Subcutaneous adipose tissue (tissue), 4 donors: Measurements from ENCODE around the gene FGD6. TPM values are rescaled to one million over a fixed set of nuclear protein-coding genes. Genes with fewer than 3 reads are reported as not detected.

ENCODE experiments used
- total RNA-seq, 4 donors: library from RNA; depleted of rRNA; stranded (reverse); fragments of >200 nt; gene quantifications; one replicate each; pipeline ENCODE4 v1.1.0, GENCODE V29; 2016
- TF ChIP-seq, protein P1 (sequence below): fragments of 450-650 bp; IDR thresholded peaks from one replicate; pipeline ENCODE4 v1.5.1; 2016; ENCODE audit warnings: low read depth, mild to moderate bottlenecking, control low read depth, antibody characterized with exemption, moderate library complexity

Gene FGD6
- total RNA-seq, 4 donors from 2014 or later: 3.4 to 13.8 (median 7.6) TPM

DNA sequence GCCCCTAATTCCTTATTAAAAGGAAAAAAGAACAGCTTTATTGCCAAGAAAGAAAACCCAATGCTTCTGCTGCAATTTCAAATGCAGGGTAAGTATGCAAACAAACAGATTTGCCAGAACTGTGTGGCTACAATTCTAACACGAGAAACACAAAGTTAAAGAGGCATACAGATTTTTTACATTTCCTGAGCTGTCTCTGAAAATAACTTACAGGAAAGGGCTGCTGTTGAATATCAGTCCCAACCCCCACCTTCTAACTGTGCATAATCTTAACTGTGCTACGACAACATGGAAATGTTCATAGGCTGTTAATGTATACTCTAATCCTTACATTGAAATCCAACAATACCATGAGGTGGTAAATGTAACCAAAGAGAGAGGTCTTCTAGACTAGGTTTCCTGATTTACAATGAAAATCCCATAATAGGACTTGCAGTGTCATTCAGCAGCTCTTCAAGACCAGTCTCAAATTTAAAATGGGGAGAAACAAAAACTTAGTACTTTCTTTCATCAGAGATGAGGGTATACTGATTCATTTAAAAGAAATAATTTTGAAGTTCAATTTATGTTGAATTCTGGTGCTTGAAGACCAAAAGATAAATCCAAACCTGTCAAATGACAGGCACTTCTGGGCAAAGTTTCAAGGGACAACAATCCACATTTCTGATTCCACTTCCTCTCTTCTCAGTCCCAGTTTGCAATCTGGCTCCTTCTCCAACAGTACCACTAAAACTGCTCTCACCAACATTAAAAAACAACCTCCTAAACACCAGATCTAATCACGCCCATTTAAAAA is 14.4 kb downstream of the FGD6 start:
- TF ChIP-seq, protein P1, sequence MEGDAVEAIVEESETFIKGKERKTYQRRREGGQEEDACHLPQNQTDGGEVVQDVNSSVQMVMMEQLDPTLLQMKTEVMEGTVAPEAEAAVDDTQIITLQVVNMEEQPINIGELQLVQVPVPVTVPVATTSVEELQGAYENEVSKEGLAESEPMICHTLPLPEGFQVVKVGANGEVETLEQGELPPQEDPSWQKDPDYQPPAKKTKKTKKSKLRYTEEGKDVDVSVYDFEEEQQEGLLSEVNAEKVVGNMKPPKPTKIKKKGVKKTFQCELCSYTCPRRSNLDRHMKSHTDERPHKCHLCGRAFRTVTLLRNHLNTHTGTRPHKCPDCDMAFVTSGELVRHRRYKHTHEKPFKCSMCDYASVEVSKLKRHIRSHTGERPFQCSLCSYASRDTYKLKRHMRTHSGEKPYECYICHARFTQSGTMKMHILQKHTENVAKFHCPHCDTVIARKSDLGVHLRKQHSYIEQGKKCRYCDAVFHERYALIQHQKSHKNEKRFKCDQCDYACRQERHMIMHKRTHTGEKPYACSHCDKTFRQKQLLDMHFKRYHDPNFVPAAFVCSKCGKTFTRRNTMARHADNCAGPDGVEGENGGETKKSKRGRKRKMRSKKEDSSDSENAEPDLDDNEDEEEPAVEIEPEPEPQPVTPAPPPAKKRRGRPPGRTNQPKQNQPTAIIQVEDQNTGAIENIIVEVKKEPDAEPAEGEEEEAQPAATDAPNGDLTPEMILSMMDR: no peak

DNA sequence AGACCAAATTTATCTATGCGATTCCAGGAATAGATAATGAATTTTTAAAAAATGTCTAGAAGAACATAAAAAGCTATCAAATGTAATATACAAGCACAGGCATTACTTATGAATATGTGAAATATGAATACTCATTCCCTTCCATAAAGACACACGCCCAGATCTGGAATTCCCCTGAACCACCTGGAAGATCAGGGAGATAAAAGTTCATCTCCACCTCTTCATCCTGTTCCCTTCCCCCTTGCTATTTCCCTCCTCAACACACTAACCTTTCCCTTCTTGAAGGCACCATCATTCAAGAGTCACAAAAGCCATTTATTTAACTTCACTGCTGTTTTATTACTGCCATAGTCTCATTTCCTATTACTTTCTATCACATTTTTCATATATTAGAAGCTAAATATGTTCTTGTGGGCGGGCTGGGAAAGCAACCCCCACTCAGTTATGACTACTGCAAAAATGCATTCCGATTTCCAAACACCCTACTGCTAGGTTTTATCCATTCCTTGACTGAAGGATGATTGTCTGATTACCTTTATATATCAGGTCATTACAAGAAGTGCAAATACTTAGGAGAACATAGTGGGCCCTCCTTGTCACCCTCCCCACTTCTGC is 16.1 kb downstream of the FGD6 start:
- TF ChIP-seq, protein P1: no peak

GRCh38 chr12:95200128-95200894 is 17.0 kb downstream of the FGD6 start:
- TF ChIP-seq, protein P1: no peak

- TF ChIP-seq, protein P1: no peak
These were observed 18.4 kb downstream of the FGD6 start for GRCh38 chr12:95198914-95199313.

- TF ChIP-seq, protein P1: no peak
These were observed 19.6 kb downstream of the FGD6 start for GRCh38 chr12:95197636-95198035.

DNA sequence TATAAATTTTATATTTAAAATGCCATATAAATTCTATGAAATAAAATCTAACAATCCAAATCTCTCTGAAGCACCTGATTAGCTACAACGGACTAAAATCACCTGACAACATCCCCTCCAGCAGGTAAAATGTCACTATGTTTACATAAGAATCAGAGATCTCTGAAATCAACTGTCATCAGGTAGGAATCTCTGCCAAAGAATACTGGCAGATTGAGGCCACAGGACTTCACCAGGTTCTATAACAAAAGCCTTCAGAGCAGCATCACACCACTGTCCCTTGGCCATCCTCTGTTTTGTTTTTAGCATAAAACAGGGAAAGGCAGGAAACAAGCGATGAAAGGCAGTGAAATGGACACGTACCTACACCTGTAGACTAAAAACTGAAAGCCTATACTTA is 22.1 kb downstream of the FGD6 start:
- TF ChIP-seq, protein P1: no peak

GRCh38 chr12:95193139-95193538 is 24.1 kb downstream of the FGD6 start:
- TF ChIP-seq, protein P1: no peak
